IMR-90 (cell line): ENCODE results near the gene OR52N5. TPM values are rescaled to one million over a fixed set of nuclear protein-coding genes. Genes with fewer than 3 reads are reported as not detected.

ENCODE experiments used
- ATAC-seq: fragments of 200-7000 bp; cut with Tn5 transposase; 2 replicates; pipeline ENCODE4 v1.9.1; 2020; ENCODE audit warnings: low read depth, mild to moderate bottlenecking, moderate library complexity
- BruUV-seq: library from RNA; stranded (reverse); fragments of 400-500 nt; replicated peaks from 2 replicates; lab custom pipeline; 2021; lab: Mats Ljungman, UMichigan
- CTCF ChIA-PET: fragments of 300-600 bp; formaldehyde crosslinking; extraction: SDS; loops from one replicate; lab custom pipeline; 2021; ENCODE audit warnings: antibody characterized with exemption; lab: Yijun Ruan, JAX
- POLR2A ChIA-PET: fragments of 300-600 bp; sonication (Branson Sonifier 250); formaldehyde crosslinking; loops from one replicate; lab custom pipeline; 2022; ENCODE audit warnings: antibody characterized with exemption; ENCODE audit not compliant: unreplicated experiment; lab: Charles Lee
- DNase-seq: peaks from one replicate; pipeline ENCODE4 v3.0.0; 2013
- H2AFZ ChIP-seq: replicated peaks from 2 replicates; pipeline ENCODE3; 2013; ENCODE audit warnings: low read length, mild to moderate bottlenecking; ENCODE audit not compliant: poor library complexity
- H2AK5ac ChIP-seq: 2 replicates; pipeline ENCODE4 v1.6.1; 2013; ENCODE audit warnings: low read depth, low read length, inconsistent platforms
- H2AK9ac ChIP-seq: replicated peaks from 2 replicates; pipeline ENCODE3; 2013; ENCODE audit warnings: mild to moderate bottlenecking, low read depth, low read length, moderate library complexity; ENCODE audit not compliant: poor library complexity
- H2BK120ac ChIP-seq: 2 replicates; pipeline ENCODE4 v1.6.1; 2013; ENCODE audit warnings: low read depth, low read length, inconsistent platforms
- H2BK15ac ChIP-seq: 3 replicates; pipeline ENCODE4 v1.6.1; 2013; ENCODE audit warnings: low read depth, low read length, inconsistent platforms
- H2BK20ac ChIP-seq: 2 replicates; pipeline ENCODE4 v1.6.1; 2013; ENCODE audit warnings: low read depth, mild to moderate bottlenecking, inconsistent platforms, low read length, moderate library complexity
- H2BK5ac ChIP-seq: 2 replicates; pipeline ENCODE4 v1.6.1; 2013; ENCODE audit warnings: mild to moderate bottlenecking, low read depth, low read length, inconsistent platforms; ENCODE audit not compliant: poor library complexity, severe bottlenecking
- H3K14ac ChIP-seq: replicated peaks from 2 replicates; pipeline ENCODE4 v1.6.1; 2013; ENCODE audit warnings: low read depth, low read length, inconsistent platforms
- H3K18ac ChIP-seq: 2 replicates; pipeline ENCODE4 v1.6.1; 2013; ENCODE audit warnings: low read depth, low read length, control low read depth
- H3K23ac ChIP-seq: 2 replicates; pipeline ENCODE4 v1.6.1; 2013; ENCODE audit warnings: low read depth, low read length, inconsistent platforms
- H3K27ac ChIP-seq: 2 replicates; pipeline ENCODE4 v1.5.1; 2013; ENCODE audit warnings: mild to moderate bottlenecking, control low read depth, low read length; ENCODE audit not compliant: insufficient read depth
- H3K27me3 ChIP-seq: 2 replicates; pipeline ENCODE4 v1.6.1; 2013; ENCODE audit warnings: low read length; ENCODE audit not compliant: control insufficient read depth, insufficient read depth
- H3K36me3 ChIP-seq: 2 replicates; pipeline ENCODE4 v1.6.1; 2013; ENCODE audit warnings: low read length, mixed read lengths; ENCODE audit not compliant: control insufficient read depth, insufficient read depth
- H3K4ac ChIP-seq: 2 replicates; pipeline ENCODE4 v1.6.1; 2013; ENCODE audit warnings: low read depth, low read length, inconsistent platforms
- H3K4me1 ChIP-seq: 2 replicates; pipeline ENCODE4 v1.6.1; 2013; ENCODE audit warnings: low read length, mixed read lengths; ENCODE audit not compliant: control insufficient read depth, insufficient read depth
- H3K4me2 ChIP-seq: 2 replicates; pipeline ENCODE4 v1.6.1; 2013; ENCODE audit warnings: low read depth, mild to moderate bottlenecking, control low read depth, low read length, moderate library complexity
- H3K4me3 ChIP-seq: 2 replicates; pipeline ENCODE4 v1.5.1; 2013; ENCODE audit warnings: low read depth, mild to moderate bottlenecking, control low read depth, low read length, moderate library complexity; ENCODE audit not compliant: insufficient read depth
- H3K56ac ChIP-seq: 2 replicates; pipeline ENCODE4 v1.6.1; 2013; ENCODE audit warnings: low read length, inconsistent platforms; ENCODE audit not compliant: insufficient read depth; ENCODE audit errors: extremely low read depth
- H3K79me1 ChIP-seq, 2 experiments: 2 replicates each; pipeline ENCODE4 v1.6.1; 2013; ENCODE audit warnings: low read length in 2 of 2, inconsistent platforms in 1 of 2, low read depth in 1 of 2
- H3K9ac ChIP-seq: 2 replicates; pipeline ENCODE4 v1.6.1; 2013; ENCODE audit warnings: low read depth, low read length, control low read depth
- H3K9me1 ChIP-seq: 2 replicates; pipeline ENCODE4 v1.6.1; 2013; ENCODE audit warnings: low read length, inconsistent platforms; ENCODE audit not compliant: insufficient read depth
- H3K9me3 ChIP-seq: 2 replicates; pipeline ENCODE4 v1.6.1; 2013; ENCODE audit warnings: low read length; ENCODE audit not compliant: control insufficient read depth, insufficient read depth
- H4K20me1 ChIP-seq: 2 replicates; pipeline ENCODE4 v1.6.1; 2013; ENCODE audit warnings: low read length, inconsistent platforms; ENCODE audit not compliant: insufficient read depth
- H4K5ac ChIP-seq: 2 replicates; pipeline ENCODE4 v1.6.1; 2013; ENCODE audit warnings: mild to moderate bottlenecking, low read depth, low read length, control low read depth
- H4K8ac ChIP-seq, 2 experiments: 2 replicates each; pipeline ENCODE4 v1.6.1; 2013; ENCODE audit warnings: low read depth in 2 of 2, low read length in 2 of 2, control low read depth in 1 of 2, inconsistent platforms in 1 of 2
- H4K91ac ChIP-seq: 2 replicates; pipeline ENCODE4 v1.6.1; 2013; ENCODE audit warnings: low read depth, low read length, inconsistent platforms; ENCODE audit not compliant: insufficient read depth
- BHLHE40 ChIP-seq: fragments of 150-350 bp; IDR thresholded peaks from 2 replicates; pipeline ENCODE4 v1.6.1; 2016; ENCODE audit warnings: mild to moderate bottlenecking, low read depth, low read length
- CEBPB ChIP-seq: IDR thresholded peaks from 2 replicates; pipeline ENCODE4 v1.6.1; 2012; ENCODE audit warnings: low read depth, low read length, improper control_type of control experiment
- CHD1 ChIP-seq: IDR thresholded peaks from 2 replicates; pipeline ENCODE4 v1.6.1; 2012; ENCODE audit warnings: low read depth, low read length, improper control_type of control experiment
- CTCF ChIP-seq: conservative IDR thresholded peaks from 2 replicates; pipeline ENCODE4 v1.5.1; 2012; ENCODE audit warnings: mild to moderate bottlenecking, low read depth, low read length, improper control_type of control experiment
- ELK1 ChIP-seq: fragments of 150-350 bp; IDR thresholded peaks from 2 replicates; pipeline ENCODE4 v1.6.1; 2016; ENCODE audit warnings: low read depth, mild to moderate bottlenecking, low read length, moderate library complexity, borderline replicate concordance
- FOS ChIP-seq: fragments of 150-350 bp; IDR thresholded peaks from 2 replicates; pipeline ENCODE4 v1.6.1; 2016; ENCODE audit warnings: low read depth, low read length
- MAFK ChIP-seq: IDR thresholded peaks from 2 replicates; pipeline ENCODE4 v1.6.1; 2012; ENCODE audit warnings: low read depth, low read length, improper control_type of control experiment
- MAZ ChIP-seq: IDR thresholded peaks from 2 replicates; pipeline ENCODE4 v1.6.1; 2012; ENCODE audit warnings: low read depth, mild to moderate bottlenecking, low read length, improper control_type of control experiment, moderate library complexity, borderline replicate concordance
- MXI1 ChIP-seq: IDR thresholded peaks from 2 replicates; pipeline ENCODE4 v1.6.1; 2012; ENCODE audit warnings: low read depth, mild to moderate bottlenecking, low read length, moderate library complexity, borderline replicate concordance
- NFE2L2 ChIP-seq: fragments of 150-350 bp; IDR thresholded peaks from 2 replicates; pipeline ENCODE4 v1.6.1; 2016; ENCODE audit warnings: low read depth, mild to moderate bottlenecking, low read length
- POLR2A ChIP-seq: IDR thresholded peaks from 2 replicates; pipeline ENCODE4 v1.6.1; 2012; ENCODE audit warnings: mild to moderate bottlenecking, low read depth, low read length
- RAD21 ChIP-seq: IDR thresholded peaks from 2 replicates; pipeline ENCODE4 v1.6.1; 2012; ENCODE audit warnings: low read length, improper control_type of control experiment
- RCOR1 ChIP-seq: IDR thresholded peaks from 2 replicates; pipeline ENCODE4 v1.6.1; 2012; ENCODE audit warnings: mild to moderate bottlenecking, low read length, improper control_type of control experiment; ENCODE audit not compliant: insufficient replicate concordance
- RFX5 ChIP-seq: IDR thresholded peaks from 2 replicates; pipeline ENCODE4 v1.8.0; 2012; ENCODE audit warnings: low read depth, mild to moderate bottlenecking, low read length, moderate library complexity
- SMC3 ChIP-seq: fragments of 150-350 bp; IDR thresholded peaks from 2 replicates; pipeline ENCODE4 v1.6.1; 2016; ENCODE audit warnings: low read depth, mild to moderate bottlenecking, antibody characterized with exemption, low read length, moderate library complexity
- USF2 ChIP-seq: fragments of 150-350 bp; IDR thresholded peaks from 2 replicates; pipeline ENCODE4 v1.6.1; 2017; ENCODE audit warnings: mild to moderate bottlenecking, antibody characterized with exemption, low read length, low read depth
- WGBS, 2 experiments: methylation state at CpG; one replicate each; pipeline versions ENCODE4 v1.1.5 to v1.1.7; 2013; ENCODE audit warnings: missing lambda C conversion rate in 2 of 2; ENCODE audit not compliant: insufficient read length in 1 of 2; ENCODE audit errors: extremely low coverage in 2 of 2; 5-methylcytosine and 5-hydroxymethylcytosine counted together
- dilution Hi-C: fragments of 300-500 bp; cut with HindIII; formaldehyde crosslinking; loops from one replicate; pipeline ENCODE4 v1.14.3; 2018; ENCODE audit warnings: low sequenced_read_pairs; ENCODE audit not compliant: unreplicated experiment
- in situ Hi-C: fragments of 300-500 bp; cut with MboI; formaldehyde crosslinking; loops from 3 replicates; pipeline ENCODE4 v1.14.3; 2019; ENCODE audit warnings: low sequenced_read_pairs, inconsistent platforms, mixed read lengths
- intact Hi-C: fragments of 100-400 bp; cut with micrococcal nuclease; formaldehyde crosslinking; loops from 2 replicates; pipeline ENCODE4 v1.10.0; 2022
- polyA plus RNA-seq, 3 experiments: library from polyadenylated mRNA; depleted of rRNA; stranded (reverse); fragments of >200 nt; gene quantifications; 2 replicates each; pipeline ENCODE4 v1.2.3, GENCODE V29; 2012; ENCODE audit warnings: low replicate concordance in 1 of 3
- total RNA-seq: library from RNA; depleted of rRNA; stranded (reverse); fragments of >200 nt; gene quantifications from 2 replicates; pipeline ENCODE4 v1.2.3, GENCODE V29; 2012

Gene OR52N5
- total and polyA plus RNA-seq, 2 of the 4 experiments (the other 2 are of a cell fraction): not detected

GRCh38 chr11:5737670-5738392 lies 45.3 kb downstream of the OR52N5 start:
- H3K4ac ChIP-seq: no peak overlapping the region
- DNase-seq (no peak), ATAC-seq (no peak)
- no peak overlapping the region for H3K56ac ChIP-seq
- H3K36me3 ChIP-seq: no peaks in the 10 kb centered on the region
- H2BK120ac ChIP-seq: no peak overlapping the region
- no peak overlapping the region for H3K23ac ChIP-seq
- no peak overlapping the region for H3K18ac ChIP-seq
- H2AFZ ChIP-seq: no peak overlapping the region
- POLR2A ChIA-PET: no interaction called here
- BruUV-seq: no TSS peak
- H3K27me3 ChIP-seq: no peaks in the 10 kb centered on the region
- no peak overlapping the region for H4K91ac ChIP-seq
- H3K4me3 ChIP-seq: no peak overlapping the region
- no peak overlapping the region for H2BK5ac ChIP-seq
- dilution Hi-C loops: no loop called here
- H3K9me1 ChIP-seq: no peaks in the 10 kb centered on the region
- no peak overlapping the region for H3K14ac ChIP-seq
- CTCF ChIA-PET: interaction anchor here (0.7 kb wide), 1 partner anchor 981 kb away, joined by 3 read pairs; no protein-coding TSS in a partner anchor
- no peaks in the 10 kb centered on the region; the same call in 1 of the 2 replicates for H3K9me3 ChIP-seq
- H2BK20ac ChIP-seq: no peak overlapping the region
- H3K9ac ChIP-seq: no peak overlapping the region
- H2BK15ac ChIP-seq: no peak overlapping the region
- WGBS, 2 experiments: no CpG with 5 or more reads among the region's 6 CpGs
- H4K20me1 ChIP-seq: no peaks in the 10 kb centered on the region
- no peaks in the 10 kb centered on the region for H3K79me1 ChIP-seq
- H3K4me2 ChIP-seq: no peak overlapping the region
- no peak overlapping the region for H2AK5ac ChIP-seq
- H3K4me1 ChIP-seq: no peaks in the 10 kb centered on the region
- H2AK9ac ChIP-seq: no peak overlapping the region
- no peak overlapping the region for H4K8ac ChIP-seq
- no peak overlapping the region for H3K27ac ChIP-seq
- in situ Hi-C loops: no loop called here
- intact Hi-C loops: no loop called here
- no peak overlapping the region for H4K5ac ChIP-seq
- TF ChIP-seq MAFK: no peak
- no peak for TF ChIP-seq SMC3
- TF ChIP-seq ELK1: no peak
- TF ChIP-seq RAD21: no peak
- no peak for TF ChIP-seq CEBPB
- no peak for TF ChIP-seq RCOR1
- no peak for TF ChIP-seq CHD1
- no peak for TF ChIP-seq CTCF
- TF ChIP-seq NFE2L2: no peak
- TF ChIP-seq USF2: no peak
- TF ChIP-seq RFX5: no peak
- TF ChIP-seq FOS: no peak
- no peak for TF ChIP-seq MAZ
- no peak for TF ChIP-seq MXI1
- no peak for TF ChIP-seq POLR2A
- TF ChIP-seq BHLHE40: no peak
